Renal cortical epithelial cell (primary cell): ENCODE measurements around the gene THRB. TPM values are rescaled to one million over a fixed set of nuclear protein-coding genes. Genes with fewer than 3 reads are reported as not detected.

Experiments used
- DNase-seq: peaks from one replicate; pipeline ENCODE4 v3.0.0-alpha.2; 2011; ENCODE audit warnings: low read depth
- total RNA-seq: library from RNA; depleted of rRNA; stranded (reverse); fragments of >200 nt; gene quantifications from 2 replicates; pipeline ENCODE4 v1.2.3, GENCODE V29; 2014

THRB gene
- total RNA-seq, 1 donor from 2014 or later, result 46.1 TPM

DNA sequence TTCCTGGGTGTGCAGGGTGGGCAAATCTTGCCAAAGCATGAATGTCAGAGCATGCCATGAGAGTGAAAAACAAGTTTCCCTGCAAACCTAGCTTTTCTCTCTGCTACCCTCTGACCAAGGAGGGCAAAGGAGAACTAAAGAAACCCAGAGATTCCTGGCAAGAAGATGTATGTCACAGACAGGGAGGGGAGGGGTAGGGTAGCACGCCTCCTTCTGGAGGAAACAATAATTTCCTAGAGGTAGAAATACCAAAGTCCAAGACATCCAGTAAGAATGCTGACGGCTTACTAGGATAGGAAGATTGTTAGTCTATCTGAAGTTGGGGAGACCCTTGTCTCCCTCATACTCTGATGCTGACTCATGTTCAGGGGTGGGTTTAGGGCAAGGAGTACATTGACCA is 345.6 kb downstream of the THRB start:
- no peak for DNase-seq

DNA sequence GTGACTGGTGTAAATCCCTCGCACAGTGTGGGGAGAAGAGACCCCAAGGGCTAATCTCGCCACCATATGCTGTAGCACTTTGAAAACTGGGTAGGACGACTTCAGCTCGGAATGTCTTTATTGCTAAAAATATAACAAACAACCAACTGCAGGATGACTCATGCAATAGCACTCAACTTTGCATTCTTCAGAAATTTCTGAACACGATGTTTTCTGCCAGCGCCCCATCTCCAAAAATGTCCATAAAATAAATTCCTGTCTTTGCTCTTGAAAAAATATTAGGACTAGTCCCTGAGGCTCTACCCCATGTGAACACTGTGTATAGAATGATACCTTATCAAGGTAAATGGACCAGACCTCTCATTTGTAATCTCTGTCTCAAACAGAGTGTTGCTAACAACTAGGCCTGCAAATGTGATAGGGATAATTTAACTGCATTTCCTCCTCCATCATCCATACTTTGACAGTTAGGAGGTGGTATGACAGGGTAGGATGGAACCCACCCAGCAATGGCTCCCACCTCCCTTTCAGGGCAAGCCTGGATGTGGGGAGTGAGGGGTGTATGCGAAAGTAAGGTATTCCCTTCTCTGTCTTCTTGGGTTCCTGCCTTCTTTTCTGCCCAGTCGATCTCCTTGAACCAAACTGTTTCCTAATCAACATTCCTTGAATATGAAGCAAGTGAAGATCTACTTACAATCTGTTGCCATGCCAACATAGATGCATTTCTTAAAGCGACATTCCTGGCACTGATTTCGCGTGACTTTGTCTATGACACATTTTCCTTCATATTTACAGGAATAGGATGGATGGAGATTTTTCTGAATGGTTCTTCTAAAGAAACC is 348.4 kb downstream of the THRB start:
- peak; percentile 74 for DNase-seq

DNA sequence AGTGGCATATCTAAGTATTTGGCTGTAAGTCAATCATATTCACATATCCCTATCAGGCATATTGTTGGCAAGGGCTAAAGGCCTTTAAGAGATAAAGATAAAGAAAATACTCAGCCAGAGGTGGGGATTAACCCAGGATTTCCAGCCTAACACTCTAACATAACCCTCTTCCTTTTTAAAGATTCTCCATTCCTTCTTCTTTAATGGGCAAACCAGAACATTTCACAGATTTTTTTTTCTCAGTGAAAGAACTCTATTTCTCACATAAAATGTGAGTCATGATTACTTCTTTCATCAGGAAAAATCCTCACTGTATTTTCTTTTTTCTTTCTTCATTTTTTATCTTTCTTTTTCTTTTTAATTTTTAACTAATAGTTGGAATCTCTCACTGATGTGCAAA is 349.2 kb downstream of the THRB start:
- peak; percentile 28 for DNase-seq

DNA sequence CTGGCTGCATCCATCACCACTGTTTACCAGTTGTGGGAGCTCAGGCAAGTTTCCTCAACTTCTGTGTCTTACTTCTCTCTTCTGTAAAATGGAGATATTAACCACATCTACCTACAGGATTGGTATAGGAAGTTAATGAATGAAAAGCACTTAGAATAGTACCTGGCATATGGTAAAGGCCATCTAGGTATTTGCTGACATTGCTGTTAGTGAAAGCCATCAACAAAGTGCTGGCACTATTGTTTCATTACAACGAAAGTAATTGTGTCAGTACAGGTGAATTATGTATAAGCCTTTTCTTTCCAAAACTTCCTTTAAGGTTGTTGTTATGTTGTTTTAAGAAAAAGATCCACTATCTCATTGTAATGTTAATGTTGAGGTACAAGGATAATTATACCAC is 352.5 kb downstream of the THRB start:
- DNase-seq, result no peak

DNA sequence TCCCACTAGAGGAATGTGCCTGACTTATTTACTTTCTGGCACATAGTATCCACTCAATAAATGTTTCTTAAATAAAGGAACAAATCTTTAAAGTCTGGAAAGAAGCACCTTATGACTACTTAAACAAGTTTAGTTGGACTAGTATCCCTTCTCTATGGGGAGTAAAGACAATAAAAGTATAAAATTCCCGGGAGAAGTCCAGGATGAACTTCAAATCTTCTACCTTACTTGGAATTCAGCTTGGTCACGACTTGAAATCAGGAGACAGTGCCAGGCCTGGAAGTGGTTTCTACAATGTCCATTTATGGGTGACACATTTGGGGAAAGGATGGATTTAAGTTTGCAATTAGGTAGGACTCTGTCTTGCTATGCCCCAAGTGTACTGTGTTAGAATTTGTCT is 353.1 kb downstream of the THRB start:
- DNase-seq, result no peak

DNA sequence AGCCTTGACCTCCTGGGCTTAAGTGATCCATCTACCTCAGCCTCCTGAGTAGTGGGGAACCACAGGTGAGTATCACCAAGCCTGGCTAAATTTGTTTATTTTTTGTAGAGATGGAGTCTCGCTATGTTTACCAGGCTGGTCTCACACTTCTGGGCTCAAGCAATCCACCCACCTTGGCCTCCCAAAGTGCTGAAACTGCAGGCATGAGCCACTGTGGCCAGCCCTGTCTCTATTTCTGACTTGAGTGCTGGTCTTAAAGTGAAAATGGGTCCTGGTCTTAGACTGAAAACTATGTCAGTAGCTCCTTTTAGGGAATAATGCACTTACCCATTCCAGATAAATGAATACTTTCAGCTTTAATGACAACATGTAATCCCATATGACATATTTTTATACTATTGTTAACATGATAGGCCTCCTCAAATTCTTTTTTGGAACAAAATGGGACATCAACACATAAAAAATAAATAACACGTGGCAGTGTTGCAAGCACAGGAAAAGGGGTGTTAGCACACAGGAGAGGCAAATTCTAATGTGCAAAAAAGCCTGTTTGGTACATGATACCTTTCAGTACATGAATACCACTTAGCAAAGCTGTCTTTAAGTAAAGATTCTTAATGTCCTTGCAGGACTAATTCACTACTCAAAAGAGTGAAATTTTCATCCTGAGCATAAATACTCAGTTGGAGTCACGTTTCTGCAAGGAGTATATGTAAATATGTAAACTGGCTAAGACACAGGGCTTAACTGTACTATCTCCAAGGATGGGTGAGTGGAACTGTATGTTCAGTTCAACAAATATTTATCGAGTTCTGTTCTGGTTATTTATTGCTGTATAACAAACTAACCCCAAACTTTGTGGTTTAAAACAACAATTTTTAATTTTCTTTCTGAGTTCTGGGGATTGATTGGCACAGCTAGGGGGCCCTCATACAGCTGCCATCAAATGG is 354.9 kb downstream of the THRB start:
- DNase-seq, result no peak

DNA sequence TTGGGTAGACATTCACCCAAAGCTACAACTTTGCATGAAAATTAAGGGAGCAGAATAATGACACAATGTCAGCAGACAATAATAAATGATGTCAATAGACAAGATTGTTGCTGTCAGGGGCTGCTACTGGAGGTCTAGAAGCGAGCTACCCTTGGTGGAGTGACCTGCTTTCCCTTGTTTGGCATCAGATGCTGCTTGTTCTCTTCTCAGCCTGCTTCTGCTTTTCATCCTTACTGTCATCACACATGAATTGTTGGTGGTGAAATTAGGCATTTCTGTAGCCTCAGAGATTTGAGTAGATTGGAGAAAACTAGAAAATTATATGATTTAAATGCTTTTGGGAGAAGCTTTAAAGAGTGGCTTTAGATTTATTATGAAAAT is 355.8 kb downstream of the THRB start:
- no peak for DNase-seq

DNA sequence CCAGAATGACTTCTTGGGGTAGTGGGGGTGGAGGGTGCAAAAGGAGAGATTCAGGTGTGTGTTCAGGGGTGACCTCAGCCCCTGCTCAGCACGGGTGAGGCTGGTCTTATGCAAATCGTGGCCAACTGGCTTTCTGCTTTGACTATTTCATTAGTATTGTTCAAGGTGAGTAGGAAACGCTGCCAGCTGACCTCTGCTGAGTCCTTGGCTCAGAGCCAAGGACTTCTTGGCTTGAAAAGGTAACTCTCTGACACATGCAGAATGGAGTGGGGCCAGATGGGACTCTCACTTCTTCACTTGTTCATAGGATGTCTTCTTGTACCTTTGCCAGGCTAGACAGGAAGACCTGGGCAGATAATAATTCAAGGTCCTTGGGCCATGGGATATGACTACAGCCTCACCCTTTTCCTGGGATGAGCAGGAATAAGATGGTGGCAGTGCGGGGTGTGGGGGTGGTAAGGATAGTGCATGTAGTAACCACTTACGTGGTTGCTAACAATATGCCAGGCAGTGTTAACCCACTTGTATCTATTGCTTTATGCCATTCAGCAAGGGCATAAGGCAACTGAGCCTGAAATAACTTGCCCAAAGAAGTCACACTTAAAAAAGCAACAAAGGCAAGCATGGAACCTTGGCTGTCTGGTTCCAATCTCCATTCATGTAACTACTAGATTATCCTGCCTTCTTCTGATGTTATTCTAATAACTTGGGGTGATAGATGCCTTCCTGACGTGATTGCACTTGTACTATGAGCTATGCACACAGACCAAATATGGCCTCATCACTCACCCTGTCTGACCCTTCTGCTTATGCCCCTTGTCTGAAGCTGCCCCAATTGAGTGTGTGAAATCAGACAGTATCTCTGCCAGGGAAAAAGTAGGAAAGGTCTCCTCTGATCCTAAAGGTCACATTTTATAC is 356.4 kb downstream of the THRB start:
- peak; percentile 41 for DNase-seq

DNA sequence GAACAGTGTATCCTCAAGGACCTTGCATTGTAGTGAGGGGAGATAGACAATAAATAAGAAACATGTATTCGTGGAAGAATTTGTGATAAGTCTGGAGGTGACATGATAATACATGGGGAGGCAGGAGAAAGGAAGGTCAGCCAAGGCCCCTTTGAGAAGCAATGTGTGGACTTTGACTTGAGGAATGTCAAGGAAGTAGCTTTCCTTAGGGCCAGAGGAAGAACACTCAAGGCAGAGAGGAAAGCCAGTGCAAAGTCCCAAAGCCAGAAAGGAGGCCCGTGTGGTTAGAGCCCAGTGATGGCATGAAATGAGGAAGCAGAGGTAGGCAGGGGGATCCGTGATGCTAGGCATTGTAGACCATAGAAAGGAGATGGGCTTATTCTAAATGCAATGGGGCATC is 357.3 kb downstream of the THRB start:
- no peak for DNase-seq

DNA sequence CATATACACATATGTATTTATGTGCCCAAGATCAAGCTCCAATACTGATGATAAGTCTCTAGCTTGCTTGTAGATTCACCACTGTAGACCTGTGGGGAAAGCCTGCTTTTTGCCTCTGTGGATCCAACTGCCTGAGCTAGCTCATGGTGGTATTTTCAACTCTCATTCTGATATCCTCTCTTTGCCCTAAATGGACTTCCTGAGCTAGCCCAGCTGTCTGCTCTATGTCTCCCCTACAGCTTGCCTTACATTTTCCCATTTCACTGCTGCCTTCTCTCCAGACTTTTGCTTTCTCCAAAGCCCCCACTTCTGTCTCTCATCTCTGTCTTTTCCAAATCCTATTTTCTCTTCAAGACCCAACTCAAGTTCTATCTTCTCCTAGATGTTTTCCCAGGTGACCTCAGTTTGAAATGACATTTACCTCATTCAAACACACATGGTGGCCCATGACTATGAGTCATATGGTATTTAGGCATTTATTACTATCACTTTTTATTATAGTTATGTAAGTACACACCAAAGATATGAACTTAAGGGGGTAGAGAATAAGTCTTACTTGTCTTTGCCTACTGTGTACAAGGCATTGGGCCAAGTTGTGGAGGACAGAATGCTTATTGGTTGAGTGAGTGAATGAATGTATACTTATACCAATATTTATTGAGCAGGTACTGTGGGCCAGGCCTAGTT is 357.9 kb downstream of the THRB start:
- DNase-seq, result no peak

DNA sequence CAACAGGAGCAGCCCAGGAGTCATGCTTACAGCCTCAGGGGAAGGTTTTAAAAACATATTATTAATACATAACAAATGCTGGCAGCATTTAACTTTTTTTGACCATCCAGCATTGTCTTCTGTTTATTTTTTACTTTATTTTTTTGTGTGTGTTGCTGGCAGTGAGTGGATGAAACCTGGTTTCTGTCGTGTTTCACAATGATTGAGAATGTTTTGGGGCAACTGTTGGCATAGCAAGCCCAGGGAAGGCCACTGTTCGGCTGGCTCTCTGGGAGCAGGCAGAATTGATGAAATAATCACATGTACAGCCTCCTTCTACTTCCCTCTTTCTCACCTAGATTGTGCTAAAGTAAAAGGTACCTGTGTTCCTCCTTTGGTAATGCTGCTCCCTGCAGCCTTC is 359.4 kb downstream of the THRB start:
- DNase-seq, result no peak

DNA sequence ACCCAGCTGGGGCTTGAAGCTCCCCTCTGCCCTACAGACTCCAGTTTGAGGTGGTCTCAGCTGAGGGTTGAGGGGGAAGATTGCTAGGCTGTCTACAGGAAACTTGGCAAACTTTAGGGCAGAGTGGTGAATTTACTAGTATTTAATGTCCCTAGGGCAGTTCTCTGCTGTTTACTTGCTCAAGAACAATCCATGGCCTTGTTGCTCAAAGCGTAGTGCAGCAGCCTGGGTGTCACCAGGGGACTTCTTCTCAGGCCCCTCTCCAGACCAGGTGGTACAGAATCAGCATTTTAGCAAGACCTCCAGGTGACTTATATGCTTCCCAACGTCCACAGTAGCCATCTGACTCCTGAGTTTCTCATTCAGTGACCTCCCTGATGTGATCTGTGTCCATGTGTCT is 360.7 kb downstream of the THRB start:
- no peak for DNase-seq

DNA sequence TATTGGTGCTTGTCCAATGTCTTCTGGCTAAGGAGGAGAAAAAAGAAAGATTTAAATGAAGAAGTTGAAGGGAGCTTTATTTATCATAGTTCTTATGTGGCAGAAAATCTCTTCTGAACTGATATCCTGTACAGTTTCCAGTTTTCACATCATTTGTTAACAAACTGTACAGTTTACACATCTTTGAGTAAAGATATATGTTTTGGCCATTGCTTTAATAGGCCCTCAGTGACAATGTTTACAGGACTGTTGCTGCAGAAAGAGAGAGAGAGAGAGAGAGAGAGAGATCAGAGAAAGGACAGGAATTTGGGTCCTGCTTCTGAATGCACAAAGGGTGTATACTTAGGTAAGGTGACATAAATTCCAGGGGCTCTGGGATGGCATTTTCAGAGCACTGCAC is 361.2 kb downstream of the THRB start:
- DNase-seq, result no peak

DNA sequence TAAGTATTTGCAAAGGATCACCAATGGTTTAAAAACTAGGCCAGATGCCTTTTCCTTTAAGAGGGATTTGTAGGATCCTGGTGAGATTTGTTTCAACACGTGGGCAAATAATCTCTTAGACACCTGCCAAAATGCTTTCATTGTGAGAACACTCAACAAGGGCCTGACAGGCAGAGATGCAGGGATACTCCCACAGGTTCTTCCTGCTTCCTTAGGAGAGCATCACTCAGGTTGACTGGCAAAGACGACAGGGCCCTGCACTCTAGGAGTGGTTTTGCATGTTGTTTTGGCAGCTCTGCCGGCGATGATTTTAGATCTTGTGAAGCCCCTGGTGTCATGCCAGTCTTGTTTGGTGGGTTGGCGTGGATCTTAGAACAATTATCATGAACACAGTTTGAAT is 365.1 kb downstream of the THRB start:
- DNase-seq, result no peak

DNA sequence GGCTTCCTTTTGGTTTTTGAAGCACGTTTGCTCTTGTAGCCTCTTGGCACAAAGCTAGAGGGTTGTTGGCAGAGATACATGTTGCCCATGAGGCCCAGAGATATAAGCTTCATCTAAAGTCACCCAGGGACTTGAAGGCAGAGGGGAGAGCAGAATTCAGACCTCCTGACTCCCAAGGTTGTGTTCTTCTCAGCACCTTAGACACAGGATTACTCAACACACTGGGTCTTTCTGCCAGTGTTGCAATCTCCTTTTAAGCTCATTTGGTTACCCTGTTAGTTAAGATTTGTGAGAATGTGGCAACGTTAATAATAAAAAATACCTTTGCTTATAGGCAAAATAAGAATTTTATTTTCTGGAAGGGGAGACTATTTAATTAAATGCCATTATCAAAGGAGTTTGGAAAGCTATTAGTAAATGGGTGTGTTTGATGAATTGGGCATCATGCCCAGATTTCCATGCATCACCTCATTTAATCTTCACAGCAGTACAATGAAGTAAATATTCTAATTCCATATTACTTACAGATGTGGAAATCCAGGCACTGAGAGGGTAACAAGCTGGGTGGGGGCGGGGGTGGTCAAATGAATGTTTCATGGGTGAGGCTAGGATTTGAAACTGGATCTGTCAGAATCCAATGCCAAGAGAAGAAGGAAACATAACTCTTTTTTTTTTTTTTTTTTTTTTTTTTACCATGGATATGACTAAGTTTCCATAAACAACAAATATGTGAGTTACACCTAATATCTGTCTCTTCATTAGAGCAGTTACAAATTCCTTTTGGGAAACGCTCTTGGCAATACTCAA is 366.2 kb downstream of the THRB start:
- peak; percentile 86 for DNase-seq

DNA sequence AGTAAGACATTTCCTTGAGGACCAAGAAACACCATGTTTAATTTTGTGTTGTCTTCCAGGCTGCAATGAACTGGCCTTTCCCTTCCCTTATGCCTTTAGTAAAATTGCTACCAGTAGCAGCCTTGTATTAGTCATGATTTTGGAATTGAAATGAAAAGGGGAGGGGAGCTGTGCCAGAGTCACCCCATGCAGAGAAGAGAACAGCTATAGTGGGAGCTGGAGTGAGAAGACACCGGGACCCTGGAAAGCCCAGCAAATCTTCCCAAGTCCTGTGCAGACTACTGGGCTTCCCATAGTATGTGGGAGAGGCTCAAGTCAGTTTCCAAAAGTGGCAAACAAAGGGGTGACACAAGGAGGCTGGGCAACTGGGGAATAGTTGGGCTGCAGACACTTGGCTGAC is 371.1 kb downstream of the THRB start:
- DNase-seq, result peak; percentile 34

DNA sequence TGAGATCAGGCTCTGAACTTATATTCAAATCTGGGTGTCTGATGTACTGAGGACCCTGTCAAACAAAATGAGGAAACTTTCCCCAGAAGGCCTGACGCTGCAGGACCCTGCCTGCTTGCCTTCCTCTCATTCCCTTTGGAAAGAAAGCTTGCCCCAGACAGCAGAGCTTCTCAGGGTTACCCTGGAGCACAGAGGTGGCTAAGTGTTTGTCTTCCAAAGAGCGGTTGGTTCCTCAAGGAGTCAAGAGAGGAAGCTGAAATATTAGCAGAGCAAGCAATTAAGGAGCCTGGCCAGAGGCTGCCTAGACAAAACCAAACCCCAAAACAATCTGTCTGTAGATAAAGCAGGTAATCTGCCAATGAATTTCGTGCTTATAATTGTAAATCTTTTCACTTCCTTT is 374.2 kb downstream of the THRB start:
- DNase-seq, result no peak

DNA sequence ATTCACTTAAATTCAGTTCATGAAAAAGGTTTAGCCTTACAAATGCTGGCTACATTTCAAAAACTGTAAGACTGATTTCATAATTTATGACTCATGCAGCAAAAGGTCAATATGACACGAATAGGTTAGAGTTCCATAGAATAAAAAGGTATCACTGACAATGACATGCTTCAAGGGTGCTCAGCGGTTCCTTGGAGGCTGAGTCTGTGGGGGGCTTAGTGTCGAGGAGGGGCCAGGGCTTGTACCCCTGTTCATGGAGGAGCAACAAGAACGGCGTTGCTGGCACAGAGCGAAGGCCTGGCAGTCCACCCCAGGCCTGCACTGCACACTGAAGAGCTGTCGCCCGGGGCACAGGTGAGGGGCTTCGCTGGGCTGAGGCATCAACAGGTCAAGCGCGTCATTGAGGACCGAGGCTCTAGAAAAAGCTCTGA is 375.3 kb downstream of the THRB start:
- DNase-seq, result peak; percentile 47

DNA sequence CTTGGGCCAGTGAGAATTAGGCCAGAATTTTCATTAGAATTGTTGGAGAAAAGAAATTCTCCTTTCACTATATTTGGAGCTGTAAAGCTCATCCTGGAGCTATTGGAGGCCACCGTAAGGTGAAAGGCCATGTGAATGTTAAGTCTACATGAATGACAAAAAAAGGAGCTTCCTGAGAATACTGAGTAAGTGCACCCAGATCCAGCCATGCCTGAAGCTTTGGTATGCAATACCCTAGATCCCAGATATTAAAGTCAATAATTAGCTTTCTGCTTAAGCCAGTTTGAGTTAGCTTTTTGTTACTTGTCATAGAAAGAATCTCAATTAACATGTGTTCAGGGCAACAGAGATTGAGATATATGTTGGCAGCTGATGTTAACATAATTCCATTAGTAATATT is 377.1 kb downstream of the THRB start:
- DNase-seq, result no peak

DNA sequence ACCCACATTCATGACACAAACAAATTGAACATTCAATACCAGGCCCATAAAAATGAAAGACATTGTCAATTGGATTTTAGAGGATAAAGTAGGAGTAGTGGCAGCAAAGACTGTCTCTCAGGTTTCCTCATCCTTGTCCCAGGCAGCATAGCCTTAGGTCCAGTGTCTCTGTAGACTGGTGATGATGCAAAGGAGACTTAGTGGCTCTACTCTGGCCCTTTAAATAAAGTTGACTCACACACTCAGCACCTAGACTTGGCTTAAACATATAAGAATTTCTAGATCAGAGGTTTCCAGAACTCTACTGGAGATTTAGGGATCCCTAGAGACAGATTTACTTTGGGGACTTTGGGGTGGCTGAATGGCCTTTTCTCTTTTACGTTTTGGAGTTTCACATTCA is 382.9 kb downstream of the THRB start:
- DNase-seq, result no peak
